ENCODE results near the gene OR52B6.

- no peak for TF ChIP-seq EZH2phosphoT487 (IDR thresholded peaks at IDR 0.05)
- TF ChIP-seq CTCF (IDR thresholded peaks at IDR 0.05), result no peak
- no peak for TF ChIP-seq EZH2 (IDR thresholded peaks at IDR 0.05)
Observed at GRCh38 chr11:5604896-5605295, 24.2 kb downstream of the OR52B6 start.

Data from neural progenitor cell (in vitro differentiated cells).